Omental fat pad (tissue), 4 donors: ENCODE data around the gene ALDH16A1. TPM values are rescaled to one million over a fixed set of nuclear protein-coding genes. Genes with fewer than 3 reads are reported as not detected.

ENCODE experiments used
- ATAC-seq: fragments of 150-250 bp; one replicate; pipeline ENCODE4 v1.9.1; 2016; ENCODE audit warnings: mild to moderate bottlenecking, moderate library complexity; ENCODE audit not compliant: low FRiP score
- DNase-seq: peaks from one replicate; pipeline ENCODE4 v3.0.0-alpha.2; 2019; ENCODE audit warnings: low spot score
- CTCF ChIP-seq, 3 donors: fragments of 450-650 bp; IDR thresholded peaks; one replicate each; pipeline ENCODE4 v1.5.1; 2016 to 2017; ENCODE audit warnings: antibody characterized with exemption in 3 of 3, mild to moderate bottlenecking in 3 of 3, moderate library complexity in 2 of 3
- total RNA-seq, 4 donors: library from RNA; depleted of rRNA; stranded (reverse); fragments of >200 nt; gene quantifications; one replicate each; pipeline ENCODE4 v1.1.0, GENCODE V29; 2016

Gene ALDH16A1
- total RNA-seq, 4 donors from 2014 or later, result 20.3 to 48.1 (median 34.6) TPM

- DNase-seq (peak; percentile 55), ATAC-seq (peak; percentile 84)
- TF ChIP-seq CTCF (IDR thresholded peaks at IDR 0.05), result peak in 2 of 3 donors; percentile 89 to 97
These were observed 21.0 kb downstream of the ALDH16A1 start, which contains the start of gene FLT3LG for GRCh38 chr19:49473868-49474541. FLT3LG (plus strand) TSS chr19:49474215; CDS start chr19:49474640, 425 bp downstream.

- DNase-seq (no peak), ATAC-seq (no peak)
- TF ChIP-seq CTCF (IDR thresholded peaks at IDR 0.05), result no peak
These were observed 21.5 kb downstream of the ALDH16A1 start for GRCh38 chr19:49474542-49474924.

DNA sequence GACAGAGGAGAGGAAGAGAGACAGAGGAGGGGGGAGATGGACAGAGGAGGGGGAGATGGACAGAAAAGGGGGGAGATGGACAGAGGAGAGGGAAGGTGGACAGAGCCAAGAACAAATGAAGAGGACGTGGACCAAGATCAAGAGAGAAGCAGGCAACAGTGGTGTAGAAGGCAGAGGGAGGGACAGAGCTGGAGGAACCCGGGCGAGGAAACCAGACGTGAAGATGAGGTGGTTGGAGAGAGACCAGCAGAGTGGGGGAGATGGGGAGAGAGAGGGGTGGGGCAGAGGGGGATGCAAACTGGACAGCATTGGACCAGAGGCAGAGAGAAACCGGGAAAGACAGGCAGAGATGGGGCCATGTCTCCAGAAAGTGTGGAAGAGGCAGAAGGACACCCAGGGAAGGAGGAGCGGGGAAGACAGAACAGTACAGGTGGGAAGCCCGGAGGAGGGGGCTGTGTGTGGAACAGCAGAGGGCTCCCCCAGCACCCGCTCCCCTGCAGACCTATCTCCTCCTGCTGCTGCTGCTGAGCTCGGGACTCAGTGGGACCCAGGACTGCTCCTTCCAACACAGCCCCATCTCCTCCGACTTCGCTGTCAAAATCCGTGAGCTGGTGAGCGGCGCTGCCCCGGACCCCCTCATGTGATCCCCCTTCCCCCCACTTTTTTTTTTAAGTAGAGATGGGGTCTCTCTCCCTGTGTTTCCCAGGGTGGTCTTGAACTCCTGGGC, 22.3 kb downstream of the ALDH16A1 start:
- DNase-seq (no peak), ATAC-seq (no peak)
- no peak for TF ChIP-seq CTCF (IDR thresholded peaks at IDR 0.05)

DNA sequence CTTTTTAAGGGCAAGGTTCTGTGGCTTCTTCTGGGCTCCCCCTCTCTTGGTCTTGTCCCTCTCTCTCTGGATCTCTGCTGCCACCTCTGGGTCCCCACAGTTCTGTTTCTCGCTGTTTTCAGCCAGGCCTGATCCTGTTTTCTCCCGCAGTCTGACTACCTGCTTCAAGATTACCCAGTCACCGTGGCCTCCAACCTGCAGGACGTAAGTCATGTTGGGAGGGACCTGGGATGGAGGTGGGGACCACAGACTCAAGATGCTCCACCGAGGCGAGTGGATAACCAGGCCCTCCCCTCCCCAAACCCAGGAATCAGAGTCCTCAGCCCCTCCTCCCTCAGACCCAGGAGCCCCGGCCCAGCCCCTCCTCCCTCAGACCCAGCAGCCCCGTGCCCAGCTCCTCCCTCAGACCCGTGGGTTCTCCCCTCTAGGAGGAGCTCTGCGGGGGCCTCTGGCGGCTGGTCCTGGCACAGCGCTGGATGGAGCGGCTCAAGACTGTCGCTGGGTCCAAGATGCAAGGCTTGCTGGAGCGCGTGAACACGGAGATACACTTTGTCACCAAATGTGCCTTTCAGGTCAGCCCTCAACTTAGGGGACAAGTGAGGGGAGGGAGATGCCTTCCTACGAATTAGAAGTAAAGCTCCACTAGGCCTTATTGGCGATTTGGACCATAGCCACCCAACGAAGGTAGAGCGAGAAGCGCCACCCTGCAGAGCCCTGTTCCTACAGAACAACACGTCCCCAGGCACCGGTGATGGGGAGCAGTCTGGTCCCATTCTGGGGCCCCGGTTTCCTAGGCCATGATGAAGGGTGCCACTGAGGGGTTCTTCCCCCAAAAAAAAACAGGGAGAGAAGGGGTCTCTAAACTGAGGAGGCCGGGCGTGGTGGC, 23.2 kb downstream of the ALDH16A1 start:
- TF ChIP-seq CTCF (IDR thresholded peaks at IDR 0.05), result no peak
- DNase-seq (no peak), ATAC-seq (no peak)

DNA sequence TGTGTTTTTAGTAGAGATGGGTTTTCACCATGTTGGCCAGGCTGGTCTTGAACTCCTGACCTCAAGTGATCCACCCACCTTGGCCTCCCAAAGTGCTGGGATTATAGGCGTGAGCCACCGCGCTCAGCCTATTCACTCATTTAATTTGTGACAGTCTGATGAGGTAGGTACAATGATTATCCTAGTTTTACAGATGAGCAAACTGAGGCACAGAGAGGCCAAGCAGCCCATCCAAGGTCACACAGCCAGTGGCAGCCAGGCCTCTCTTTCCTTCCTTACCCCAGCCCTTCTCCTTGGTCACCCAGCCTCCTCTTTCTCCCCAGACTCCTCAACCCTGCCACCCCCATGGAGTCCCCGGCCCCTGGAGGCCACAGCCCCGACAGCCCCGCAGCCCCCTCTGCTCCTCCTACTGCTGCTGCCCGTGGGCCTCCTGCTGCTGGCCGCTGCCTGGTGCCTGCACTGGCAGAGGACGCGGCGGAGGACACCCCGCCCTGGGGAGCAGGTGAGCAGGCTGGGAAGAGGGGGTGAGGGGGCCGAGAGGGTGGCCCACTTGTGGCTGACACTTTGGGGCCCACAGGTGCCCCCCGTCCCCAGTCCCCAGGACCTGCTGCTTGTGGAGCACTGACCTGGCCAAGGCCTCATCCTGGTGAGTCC, 27.1 kb downstream of the ALDH16A1 start:
- no peak for TF ChIP-seq CTCF (IDR thresholded peaks at IDR 0.05)
- no peak for ATAC-seq
- DNase-seq, result no peak

DNA sequence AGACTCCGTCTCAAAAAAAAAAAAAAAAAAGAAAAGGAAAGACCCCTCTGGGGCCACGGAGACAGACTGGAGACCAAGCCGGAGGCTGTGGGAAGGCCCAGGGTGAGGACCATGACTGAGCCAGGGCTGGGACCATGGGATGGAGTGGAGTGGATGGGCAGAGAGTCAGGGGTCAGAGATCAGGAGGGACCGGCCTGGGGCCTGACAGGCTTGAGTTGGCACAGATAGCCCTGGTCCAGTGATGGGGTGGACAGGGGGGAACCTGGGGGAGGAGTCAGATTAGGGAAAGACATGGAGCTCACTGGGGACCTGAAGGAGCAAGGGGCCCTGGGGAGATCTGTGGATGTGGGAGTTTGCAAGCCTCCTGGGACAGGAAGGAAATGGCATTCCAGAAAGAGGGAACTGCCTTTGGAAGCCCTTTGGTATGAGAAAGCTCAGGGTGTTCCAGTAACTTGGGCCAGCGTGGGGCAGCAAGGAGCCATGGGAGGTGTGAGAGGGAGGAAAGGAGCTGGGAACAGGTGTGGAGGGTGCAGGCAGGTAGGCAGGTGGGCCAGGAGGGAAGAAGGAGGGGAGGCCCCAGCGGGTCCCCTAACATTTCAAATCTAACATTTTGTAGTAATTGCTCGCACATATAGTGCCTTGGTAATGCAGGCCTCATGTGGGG, 28.1 kb downstream of the ALDH16A1 start:
- ATAC-seq, result no peak
- no peak for TF ChIP-seq CTCF (IDR thresholded peaks at IDR 0.05)
- DNase-seq, result no peak
